Calu3 (cell line): ENCODE results near the gene GDF7. TPM values are rescaled to one million over a fixed set of nuclear protein-coding genes. Genes with fewer than 3 reads are reported as not detected.

Experiments used
- BruUV-seq: library from RNA; stranded (reverse); fragments of 400-500 nt; replicated peaks from 2 replicates; lab custom pipeline; 2021; lab: Mats Ljungman, UMichigan
- CTCF ChIA-PET: fragments of 300-600 bp; sonication (Branson Sonifier 250); formaldehyde crosslinking; loops from one replicate; lab custom pipeline; 2022; ENCODE audit warnings: antibody characterized with exemption; lab: Charles Lee
- DNase-seq: peaks from one replicate; pipeline ENCODE4 v3.0.0; 2022
- H3K27ac Mint-ChIP-seq: one replicate; pipeline ENCODE4 v1.8.0; 2022; ENCODE audit warnings: mixed read lengths; ENCODE audit not compliant: unreplicated experiment
- H3K27me3 Mint-ChIP-seq: one replicate; pipeline ENCODE4 v1.8.0; 2022; ENCODE audit warnings: mixed read lengths; ENCODE audit not compliant: unreplicated experiment
- H3K36me3 Mint-ChIP-seq: one replicate; pipeline ENCODE4 v1.8.0; 2022; ENCODE audit warnings: mild to moderate bottlenecking, moderate library complexity, mixed read lengths; ENCODE audit not compliant: insufficient read depth, unreplicated experiment
- H3K4me1 Mint-ChIP-seq: one replicate; pipeline ENCODE4 v1.8.0; 2022; ENCODE audit warnings: mild to moderate bottlenecking, low read depth, mixed read lengths; ENCODE audit not compliant: unreplicated experiment
- H3K4me3 Mint-ChIP-seq: one replicate; pipeline ENCODE4 v1.8.0; 2022; ENCODE audit warnings: mild to moderate bottlenecking, low read depth, moderate library complexity, mixed read lengths; ENCODE audit not compliant: unreplicated experiment
- H3K9me3 Mint-ChIP-seq: one replicate; pipeline ENCODE4 v1.8.0; 2022; ENCODE audit warnings: low read depth, mixed read lengths; ENCODE audit not compliant: unreplicated experiment
- CTCF ChIP-seq: fragments of 200-600 bp; IDR thresholded peaks from one replicate; pipeline ENCODE4 v1.8.0; 2022; ENCODE audit warnings: antibody characterized with exemption; ENCODE audit not compliant: unreplicated experiment
- intact Hi-C: fragments of 100-400 bp; cut with micrococcal nuclease; formaldehyde crosslinking; loops from one replicate; pipeline ENCODE4 v1.10.0; 2022; ENCODE audit not compliant: unreplicated experiment
- total RNA-seq: library from RNA; stranded (reverse); gene quantifications from 2 replicates; pipeline ENCODE4 v1.2.3, GENCODE V29; 2022

Gene GDF7
- total RNA-seq, 1 experiment from 2014 or later = not detected

GRCh38 chr2:20645301-20645701 is 21.6 kb upstream of the GDF7 start:
- no peaks in the 10 kb centered on the region for H3K9me3 Mint-ChIP-seq
- H3K36me3 Mint-ChIP-seq = peaks cover 12% of the 10 kb centered on the region
- intact Hi-C loops = no loop called here
- H3K27ac Mint-ChIP-seq = no peak overlapping the region
- TF ChIP-seq CTCF = no peak
- no peak overlapping the region for H3K4me3 Mint-ChIP-seq
- CTCF ChIA-PET = no interaction called here
- H3K27me3 Mint-ChIP-seq = no peaks in the 10 kb centered on the region
- no peak for DNase-seq
- peaks cover 32% of the 10 kb centered on the region for H3K4me1 Mint-ChIP-seq
- BruUV-seq = no TSS peak

- no peak overlapping the region for H3K27ac Mint-ChIP-seq
- CTCF ChIA-PET = no interaction called here
- no peaks in the 10 kb centered on the region for H3K27me3 Mint-ChIP-seq
- H3K4me3 Mint-ChIP-seq = no peak overlapping the region
- no peak for DNase-seq
- no peaks in the 10 kb centered on the region for H3K9me3 Mint-ChIP-seq
- peaks cover 33% of the 10 kb centered on the region for H3K4me1 Mint-ChIP-seq
- intact Hi-C loops = no loop called here
- peaks cover 17% of the 10 kb centered on the region for H3K36me3 Mint-ChIP-seq
- TF ChIP-seq CTCF = no peak
- no TSS peak for BruUV-seq
Measured at GRCh38 chr2:20645761-20646160, 21.2 kb upstream of the GDF7 start.

- peaks cover 24% of the 10 kb centered on the region for H3K36me3 Mint-ChIP-seq
Measured at GRCh38 chr2:20646446-20646845, 20.5 kb upstream of the GDF7 start.

GRCh38 chr2:20647211-20647610 is 19.7 kb upstream of the GDF7 start:
- no peak overlapping the region for H3K27ac Mint-ChIP-seq
- H3K36me3 Mint-ChIP-seq = peaks cover 25% of the 10 kb centered on the region
- no TSS peak for BruUV-seq
- no peaks in the 10 kb centered on the region for H3K27me3 Mint-ChIP-seq
- no peak for TF ChIP-seq CTCF
- intact Hi-C loops = no loop called here
- no peak for DNase-seq
- H3K4me1 Mint-ChIP-seq = peaks cover 26% of the 10 kb centered on the region
- CTCF ChIA-PET = no interaction called here
- H3K9me3 Mint-ChIP-seq = no peaks in the 10 kb centered on the region
- H3K4me3 Mint-ChIP-seq = no peak overlapping the region

More at GRCh38 chr2:20646446-20646845, 20.5 kb upstream of the GDF7 start:
- no peak overlapping the region for H3K27ac Mint-ChIP-seq
- intact Hi-C loops = no loop called here
- no peak overlapping the region for H3K4me3 Mint-ChIP-seq
- CTCF ChIA-PET = no interaction called here
- DNase-seq = no peak
- peaks cover 33% of the 10 kb centered on the region for H3K4me1 Mint-ChIP-seq
- no peaks in the 10 kb centered on the region for H3K27me3 Mint-ChIP-seq
- H3K9me3 Mint-ChIP-seq = no peaks in the 10 kb centered on the region
- BruUV-seq = no TSS peak
- TF ChIP-seq CTCF = no peak
